ENCODE results near the gene CDK3.

DNA sequence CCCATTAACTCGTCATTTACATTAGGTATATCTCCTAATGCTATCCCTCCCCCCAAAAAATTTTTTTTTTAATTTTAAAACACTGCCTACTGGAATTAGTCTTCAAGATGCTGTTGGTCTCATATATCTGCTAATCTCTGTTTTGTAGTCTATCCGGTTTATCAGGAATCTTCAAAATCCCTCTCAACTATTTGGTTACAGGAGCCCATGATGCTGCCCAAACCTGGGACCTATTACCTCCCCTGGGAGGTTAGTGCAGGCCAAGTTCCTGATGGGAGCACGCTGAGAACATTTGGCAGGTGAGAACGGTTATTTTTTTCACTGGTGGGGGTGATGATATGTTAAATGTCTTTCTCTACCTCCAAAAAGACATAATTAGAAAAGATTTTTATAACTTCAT lies 14.7 kb upstream of the CDK3 start:
- TF ChIP-seq POLR2A (IDR thresholded peaks at IDR 0.05; ENCODE audit: low read depth) (no peak), EP300 (IDR thresholded peaks at IDR 0.05) (no peak), POLR2AphosphoS5 (IDR thresholded peaks at IDR 0.05) (no peak)
- TF ChIP-seq, protein P1, sequence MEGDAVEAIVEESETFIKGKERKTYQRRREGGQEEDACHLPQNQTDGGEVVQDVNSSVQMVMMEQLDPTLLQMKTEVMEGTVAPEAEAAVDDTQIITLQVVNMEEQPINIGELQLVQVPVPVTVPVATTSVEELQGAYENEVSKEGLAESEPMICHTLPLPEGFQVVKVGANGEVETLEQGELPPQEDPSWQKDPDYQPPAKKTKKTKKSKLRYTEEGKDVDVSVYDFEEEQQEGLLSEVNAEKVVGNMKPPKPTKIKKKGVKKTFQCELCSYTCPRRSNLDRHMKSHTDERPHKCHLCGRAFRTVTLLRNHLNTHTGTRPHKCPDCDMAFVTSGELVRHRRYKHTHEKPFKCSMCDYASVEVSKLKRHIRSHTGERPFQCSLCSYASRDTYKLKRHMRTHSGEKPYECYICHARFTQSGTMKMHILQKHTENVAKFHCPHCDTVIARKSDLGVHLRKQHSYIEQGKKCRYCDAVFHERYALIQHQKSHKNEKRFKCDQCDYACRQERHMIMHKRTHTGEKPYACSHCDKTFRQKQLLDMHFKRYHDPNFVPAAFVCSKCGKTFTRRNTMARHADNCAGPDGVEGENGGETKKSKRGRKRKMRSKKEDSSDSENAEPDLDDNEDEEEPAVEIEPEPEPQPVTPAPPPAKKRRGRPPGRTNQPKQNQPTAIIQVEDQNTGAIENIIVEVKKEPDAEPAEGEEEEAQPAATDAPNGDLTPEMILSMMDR (IDR thresholded peaks at IDR 0.05) = no peak
